ENCODE measurements around the gene NTMT1.

DNA sequence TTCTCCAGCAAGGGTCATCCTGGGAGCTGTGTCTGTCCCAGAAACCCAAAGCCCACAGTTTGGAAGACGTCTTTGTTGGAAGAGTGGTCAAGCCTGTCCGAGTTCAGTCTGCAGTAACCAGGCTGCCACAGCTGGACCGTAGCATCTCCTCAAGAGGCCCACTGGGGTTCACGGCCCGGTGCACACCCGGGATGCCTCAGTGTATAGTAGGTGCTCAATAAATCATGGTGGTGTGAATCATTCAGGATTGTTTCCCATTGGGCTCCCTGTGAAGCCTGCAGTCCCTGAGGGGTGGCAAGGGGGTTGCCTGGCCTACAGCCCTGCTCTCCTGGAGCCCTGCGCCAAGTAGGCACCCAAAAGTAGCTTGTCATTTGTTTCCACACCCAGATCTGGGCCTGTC, 29.2 kb downstream of the NTMT1 start:
- TF ChIP-seq POLR2A (IDR thresholded peaks at IDR 0.05), result no peak
- TF ChIP-seq, protein P1, sequence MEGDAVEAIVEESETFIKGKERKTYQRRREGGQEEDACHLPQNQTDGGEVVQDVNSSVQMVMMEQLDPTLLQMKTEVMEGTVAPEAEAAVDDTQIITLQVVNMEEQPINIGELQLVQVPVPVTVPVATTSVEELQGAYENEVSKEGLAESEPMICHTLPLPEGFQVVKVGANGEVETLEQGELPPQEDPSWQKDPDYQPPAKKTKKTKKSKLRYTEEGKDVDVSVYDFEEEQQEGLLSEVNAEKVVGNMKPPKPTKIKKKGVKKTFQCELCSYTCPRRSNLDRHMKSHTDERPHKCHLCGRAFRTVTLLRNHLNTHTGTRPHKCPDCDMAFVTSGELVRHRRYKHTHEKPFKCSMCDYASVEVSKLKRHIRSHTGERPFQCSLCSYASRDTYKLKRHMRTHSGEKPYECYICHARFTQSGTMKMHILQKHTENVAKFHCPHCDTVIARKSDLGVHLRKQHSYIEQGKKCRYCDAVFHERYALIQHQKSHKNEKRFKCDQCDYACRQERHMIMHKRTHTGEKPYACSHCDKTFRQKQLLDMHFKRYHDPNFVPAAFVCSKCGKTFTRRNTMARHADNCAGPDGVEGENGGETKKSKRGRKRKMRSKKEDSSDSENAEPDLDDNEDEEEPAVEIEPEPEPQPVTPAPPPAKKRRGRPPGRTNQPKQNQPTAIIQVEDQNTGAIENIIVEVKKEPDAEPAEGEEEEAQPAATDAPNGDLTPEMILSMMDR (IDR thresholded peaks at IDR 0.05), result no peak

Measured in adrenal gland (tissue), 5 donors.